ENCODE data around the gene ACSS2. TPM values are rescaled to one million over a fixed set of nuclear protein-coding genes. Genes with fewer than 3 reads are reported as not detected.

ACSS2 gene
- total and polyA plus RNA-seq, 2 of the 8 experiments (the other 6 are each of a cell fraction or from before 2014, with no cell fraction given) = 17.7 to 24.2 TPM

DNA sequence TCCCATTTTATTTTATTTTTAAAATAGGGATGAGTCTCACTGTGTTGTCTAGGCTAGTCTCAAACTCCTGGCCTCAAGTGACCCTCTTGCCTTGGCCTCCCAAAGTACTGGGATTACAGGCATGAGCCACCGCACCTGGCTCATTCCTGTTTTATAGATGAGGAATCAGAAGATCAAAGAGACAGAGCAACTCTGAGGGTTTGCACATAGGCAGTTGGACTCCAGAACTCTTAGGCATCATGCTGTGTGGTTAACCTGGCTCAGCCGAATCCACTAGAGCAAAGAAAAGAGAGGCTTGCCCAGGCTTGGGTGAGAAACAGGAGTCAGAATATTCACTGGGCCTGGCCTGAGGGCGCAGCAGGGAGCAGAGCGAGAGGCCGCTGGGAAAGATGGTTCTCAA is 88.6 kb downstream of the ACSS2 start (continued):
- TF ChIP-seq, protein P1, sequence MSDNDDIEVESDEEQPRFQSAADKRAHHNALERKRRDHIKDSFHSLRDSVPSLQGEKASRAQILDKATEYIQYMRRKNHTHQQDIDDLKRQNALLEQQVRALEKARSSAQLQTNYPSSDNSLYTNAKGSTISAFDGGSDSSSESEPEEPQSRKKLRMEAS (IDR thresholded peaks at IDR 0.05) = no peak
- TF ChIP-seq BACH1 (IDR thresholded peaks at IDR 0.05; ENCODE audit: low read length) (no peak), CHD1 (IDR thresholded peaks at IDR 0.05; ENCODE audit: low read depth, low read length) (no peak)
